ENCODE measurements around the gene GRIK4.

Gene GRIK4

DNA sequence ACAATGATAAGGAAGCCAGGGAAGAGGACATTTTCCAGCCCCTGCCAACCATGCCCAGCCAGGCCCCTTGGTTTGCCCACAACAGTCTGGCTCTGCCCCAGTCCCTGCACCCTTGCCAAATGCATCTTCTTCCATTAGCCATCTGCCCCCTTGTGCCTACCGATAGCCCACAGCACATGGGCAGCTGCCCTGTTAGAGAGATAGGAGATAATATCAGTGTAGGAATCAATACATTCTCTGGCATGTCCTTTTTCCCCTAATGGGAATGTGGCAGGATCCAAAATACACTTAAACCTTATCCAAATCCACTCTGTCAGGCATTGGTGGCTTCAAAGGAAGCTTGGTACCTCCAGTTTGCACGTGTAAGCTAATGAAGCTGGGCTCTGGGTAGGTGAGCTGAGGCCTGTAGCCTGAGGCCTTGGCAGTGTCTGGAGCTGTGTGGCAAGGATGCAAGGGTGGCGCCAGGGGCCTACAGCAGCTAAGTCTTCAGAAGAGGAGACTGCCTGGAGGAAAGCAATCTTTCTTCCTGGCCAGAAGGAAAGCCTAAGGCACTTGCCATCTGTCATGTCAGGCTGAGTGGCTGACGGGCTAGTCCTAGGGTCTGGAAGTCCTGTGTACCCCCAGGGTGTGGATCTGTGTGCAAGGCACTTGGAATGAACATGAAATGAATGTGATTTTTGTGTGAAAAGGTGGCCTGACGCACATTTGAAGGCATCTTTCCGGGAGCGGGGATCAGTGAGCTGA lies 348.2 kb downstream of the GRIK4 start:
- DNase-seq: no peak

GRCh38 chr11:120863359-120863758 lies 351.8 kb downstream of the GRIK4 start:
- DNase-seq: no peak

GRCh38 chr11:120867024-120867423 lies 355.5 kb downstream of the GRIK4 start:
- DNase-seq: peak in 1 of 5 experiments; percentile 4

DNA sequence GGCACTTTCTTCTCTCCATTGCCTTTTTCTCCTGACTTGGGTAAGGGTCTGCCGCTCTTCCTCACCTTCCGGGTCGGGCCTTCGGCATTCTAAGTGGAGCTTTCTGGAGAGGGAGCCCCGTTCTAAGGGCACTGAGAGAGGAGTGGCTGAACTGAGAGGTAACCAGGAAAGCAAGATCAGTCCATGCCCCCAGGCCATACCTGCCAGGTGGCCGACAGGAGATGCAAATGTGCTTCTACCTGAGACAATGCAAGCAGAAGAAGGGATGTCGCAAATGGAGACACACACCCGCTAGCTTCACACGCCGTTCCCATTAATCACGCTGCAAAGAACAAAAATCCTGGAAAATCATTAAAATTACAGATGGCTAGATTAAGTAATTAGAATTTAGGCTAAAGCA lies 356.0 kb downstream of the GRIK4 start:
- DNase-seq: no peak

GRCh38 chr11:120867988-120868387 lies 356.4 kb downstream of the GRIK4 start:
- no peak for DNase-seq

GRCh38 chr11:120869097-120869496 lies 357.5 kb downstream of the GRIK4 start:
- DNase-seq: no peak

- no peak for DNase-seq
Measured at GRCh38 chr11:120869516-120870011, 358.0 kb downstream of the GRIK4 start.

- DNase-seq: no peak
Measured at GRCh38 chr11:120871194-120871593, 359.6 kb downstream of the GRIK4 start.

- DNase-seq: no peak
Measured at GRCh38 chr11:120871924-120872323, 360.4 kb downstream of the GRIK4 start.

DNA sequence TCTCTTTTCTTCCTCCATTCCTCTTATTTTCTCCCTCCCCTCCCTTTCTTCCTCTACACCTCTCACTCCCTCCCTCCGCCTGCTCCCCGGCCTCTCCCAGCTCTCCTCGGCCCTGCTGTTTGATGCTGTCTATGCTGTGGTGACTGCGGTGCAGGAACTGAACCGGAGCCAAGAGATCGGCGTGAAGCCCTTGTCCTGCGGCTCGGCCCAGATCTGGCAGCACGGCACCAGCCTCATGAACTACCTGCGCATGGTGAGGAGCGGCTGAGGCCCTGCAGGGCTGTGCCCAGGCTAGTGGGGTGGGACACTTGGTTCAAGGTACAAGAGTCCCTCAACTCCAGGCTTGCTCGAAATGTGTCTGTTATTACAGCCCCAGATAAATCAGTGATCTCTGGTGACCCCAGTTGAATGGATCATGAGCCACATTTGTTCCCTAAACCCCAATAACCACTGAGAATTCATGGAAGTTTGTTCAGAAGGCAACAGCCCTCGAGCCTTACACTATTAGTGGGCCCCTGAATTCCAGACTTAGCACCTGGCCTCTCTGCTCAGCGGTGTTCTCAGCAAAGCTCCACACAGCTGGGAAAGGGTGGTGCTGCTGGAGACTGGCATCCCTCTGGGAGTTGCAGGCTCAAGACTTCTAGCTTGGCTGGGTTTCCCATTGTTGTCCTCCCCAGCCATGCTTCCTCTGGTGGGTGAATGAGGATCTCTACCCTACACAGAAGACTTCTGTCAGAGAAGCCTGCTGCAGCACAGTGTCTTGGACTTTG lies 362.6 kb downstream of the GRIK4 start:
- DNase-seq: no peak

DNA sequence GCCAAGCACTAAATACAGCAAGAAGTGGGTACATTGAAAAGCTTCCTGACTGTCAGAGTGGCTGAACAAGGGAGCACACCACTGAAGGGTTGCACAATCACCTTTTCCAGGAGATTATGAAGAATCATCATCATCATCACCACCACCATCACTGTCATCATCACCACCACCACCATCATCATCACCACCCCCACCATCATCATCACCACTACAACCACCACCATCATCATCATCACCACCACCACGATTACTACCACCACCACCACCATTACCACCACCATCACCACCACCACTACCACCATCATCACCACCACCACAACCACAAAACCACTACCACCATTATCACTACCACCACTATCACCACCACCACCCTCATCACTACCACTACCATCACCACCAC lies 364.4 kb downstream of the GRIK4 start:
- no peak for DNase-seq

- DNase-seq: no peak
Measured at GRCh38 chr11:120877746-120878365, 366.3 kb downstream of the GRIK4 start.

GRCh38 chr11:120878781-120879180 lies 367.2 kb downstream of the GRIK4 start:
- DNase-seq: no peak

GRCh38 chr11:120880498-120881175 lies 369.1 kb downstream of the GRIK4 start:
- no peak for DNase-seq

- DNase-seq: no peak
Measured at GRCh38 chr11:120881596-120881995, 370.0 kb downstream of the GRIK4 start.

- no peak for DNase-seq
Measured at GRCh38 chr11:120882175-120882574, 370.6 kb downstream of the GRIK4 start.

DNA sequence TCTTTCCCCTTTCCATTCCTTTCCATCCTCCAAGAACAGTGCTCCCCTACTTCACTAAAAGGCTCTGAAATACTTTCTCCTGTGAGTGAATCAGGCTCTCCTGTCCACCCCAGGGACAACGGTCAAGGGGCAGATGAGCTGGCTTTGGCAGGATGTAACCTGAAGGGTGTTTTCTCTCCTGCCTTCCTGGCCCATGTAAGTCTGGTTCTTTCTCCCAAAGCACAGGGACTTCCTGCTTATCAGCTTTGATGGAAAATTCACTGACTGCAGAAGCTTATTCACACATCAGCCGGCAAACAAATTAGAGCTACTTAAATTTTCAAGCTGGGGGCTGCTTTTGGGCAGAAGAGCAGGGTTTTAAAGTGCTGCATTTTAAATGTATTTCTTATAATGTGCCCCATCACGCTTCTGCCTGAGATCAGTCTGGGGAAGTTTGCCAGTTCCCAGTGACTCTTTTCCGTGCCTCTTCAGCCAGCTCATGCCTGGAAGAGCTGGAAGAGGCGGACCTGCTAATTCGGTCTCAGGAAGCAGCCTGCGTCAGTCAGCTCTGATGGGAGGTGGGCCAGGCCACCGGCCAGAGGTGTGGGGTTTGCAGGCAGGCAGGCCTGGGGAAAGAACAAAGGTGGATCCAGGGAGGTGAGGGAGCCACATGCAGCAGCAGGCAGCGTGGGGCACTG lies 372.0 kb downstream of the GRIK4 start:
- DNase-seq: no peak

GRCh38 chr11:120884154-120885020 lies 372.8 kb downstream of the GRIK4 start:
- DNase-seq: no peak

DNA sequence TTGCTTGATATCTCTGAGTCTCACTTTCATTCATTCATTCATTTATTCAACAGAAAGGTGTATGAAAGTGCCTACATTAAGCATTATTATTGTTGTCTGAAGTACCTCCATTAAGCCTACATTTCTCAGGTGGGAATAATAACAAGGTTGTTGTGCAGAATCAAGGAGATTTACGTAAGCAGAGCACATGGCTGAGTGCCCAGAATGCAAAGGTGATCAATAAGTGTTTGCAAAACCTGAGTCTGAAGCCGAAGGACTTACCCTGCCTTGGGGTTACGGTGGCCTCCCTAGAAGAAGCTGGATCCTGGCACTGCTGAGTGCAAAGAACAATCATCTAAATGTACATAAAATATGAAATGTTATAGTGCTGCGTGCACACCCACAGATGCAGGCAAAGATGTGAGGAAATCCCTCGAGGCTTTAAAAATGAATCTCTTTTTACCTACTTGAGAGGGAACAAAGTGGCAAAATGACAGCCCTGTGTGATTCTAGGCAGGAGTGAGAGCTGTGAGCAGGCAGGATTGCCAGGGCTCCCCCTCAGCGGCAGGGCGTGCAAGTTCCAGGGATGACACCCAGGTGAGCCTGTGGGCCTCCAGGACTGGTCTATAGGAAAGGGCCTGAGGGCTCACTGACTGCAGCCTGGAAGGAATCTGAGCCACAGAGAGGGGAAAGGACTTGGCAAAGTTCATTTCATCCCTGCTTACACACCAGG lies 379.2 kb downstream of the GRIK4 start:
- no peak for DNase-seq

DNA sequence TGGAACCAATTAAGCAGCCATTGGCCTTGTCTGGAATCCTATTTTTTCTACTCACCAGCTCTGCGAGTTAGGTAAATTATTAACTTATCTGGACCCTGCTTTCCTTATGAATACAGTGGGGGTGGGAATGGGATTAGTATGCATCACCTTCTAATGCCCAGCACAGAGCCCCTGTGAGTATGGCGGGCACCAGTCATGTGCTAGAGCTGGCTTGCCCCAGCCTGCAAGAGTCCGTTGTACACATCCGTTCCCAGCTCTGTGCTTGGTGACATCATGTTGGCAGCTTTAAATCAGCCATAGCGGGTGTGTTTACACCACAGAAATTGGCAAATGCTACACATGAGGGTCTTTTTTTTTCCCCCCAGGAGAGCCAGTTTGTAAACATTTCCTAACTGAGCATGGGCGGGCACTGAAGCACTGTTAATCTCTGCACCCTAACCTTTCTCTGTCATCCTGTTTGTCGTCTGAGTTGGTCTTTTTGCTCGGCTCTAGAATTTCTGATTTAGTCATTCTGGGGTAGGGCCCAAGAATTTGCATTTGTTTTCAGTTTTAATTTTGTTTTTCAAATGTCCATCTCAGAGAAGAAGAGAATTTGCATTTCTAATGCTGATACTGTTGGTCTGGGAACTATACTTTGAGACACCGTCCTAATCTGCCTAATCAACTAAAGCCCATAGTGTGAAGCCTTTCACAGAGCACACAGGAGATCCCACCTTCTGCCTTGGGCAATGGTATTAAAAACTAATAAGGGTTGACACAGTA lies 382.1 kb downstream of the GRIK4 start:
- DNase-seq: no peak

Data from T-helper 2 cell (primary cell).